Gastrocnemius medialis (tissue), 4 donors: Measurements from ENCODE around the gene PDIA6. TPM values are rescaled to one million over a fixed set of nuclear protein-coding genes. Genes with fewer than 3 reads are reported as not detected.

ENCODE experiments used
- ATAC-seq, 2 donors: fragments of 150-250 bp; one replicate each; pipeline ENCODE4 v1.9.1; 2016
- DNase-seq, 2 donors: peaks; one replicate each; pipeline ENCODE4 v3.0.0-alpha.2; 2019
- H3K27ac ChIP-seq, 4 donors: fragments of 200-600 bp; sonication (generic); 1 replicate in 1 of 4; 2 replicates in 3 of 4; pipeline ENCODE4 v1.5.1; 2016 to 2018; ENCODE audit warnings: mild to moderate bottlenecking in 2 of 4, moderate library complexity in 1 of 4
- H3K27me3 ChIP-seq, 3 donors: fragments of 200-600 bp; sonication (generic) in 2 of 3; 1 replicate in 1 of 3; 2 replicates in 2 of 3; pipeline versions ENCODE4 v1.5.1 to v1.6.0; 2016 to 2019; ENCODE audit warnings: mild to moderate bottlenecking in 1 of 3, moderate library complexity in 1 of 3
- H3K36me3 ChIP-seq, 2 donors: fragments of 200-600 bp; sonication (generic) in 1 of 2; one replicate each; pipeline ENCODE4 v1.5.1; 2017 to 2018
- H3K4me1 ChIP-seq, 2 donors: fragments of 200-600 bp; sonication (generic) in 1 of 2; one replicate each; pipeline ENCODE4 v1.5.1; 2016 to 2017; ENCODE audit warnings: mild to moderate bottlenecking in 2 of 2
- H3K4me3 ChIP-seq, 4 donors: fragments of 200-600 bp; sonication (generic) in 3 of 4; 1 replicate in 1 of 4; 2 replicates in 3 of 4; pipeline ENCODE4 v1.5.1; 2016 to 2019; ENCODE audit warnings: mild to moderate bottlenecking in 2 of 4
- H3K9me3 ChIP-seq, 3 donors: fragments of 200-600 bp; sonication (generic) in 2 of 3; 1 replicate in 1 of 3; 2 replicates in 2 of 3; pipeline ENCODE4 v1.5.1; 2016 to 2019
- CTCF ChIP-seq, 5 experiments: fragments of 450-650 bp in 3 of 5; fragments of 200-600 bp in 2 of 5; sonication (generic) in 2 of 5; IDR thresholded peaks in 4 of 5; conservative IDR thresholded peaks in 1 of 5; 1 replicate in 4 of 5; 2 replicates in 1 of 5; pipeline ENCODE4 v1.5.1; 2016 to 2019; ENCODE audit warnings: antibody characterized with exemption in 5 of 5, mild to moderate bottlenecking in 3 of 5, moderate library complexity in 3 of 5
- POLR2A ChIP-seq, 2 donors: fragments of 450-650 bp; IDR thresholded peaks; one replicate each; pipeline ENCODE4 v1.6.1; 2017; ENCODE audit warnings: antibody characterized with exemption in 2 of 2, mild to moderate bottlenecking in 2 of 2, moderate library complexity in 2 of 2
- in situ Hi-C, 4 donors: fragments of 200-750 bp; cut with MboI; loops; one replicate each; pipeline versions ENCODE4 v1.15.0 to v1.8.0; 2017; ENCODE audit warnings: low sequenced_read_pairs in 4 of 4
- intact Hi-C: fragments of 100-400 bp; cut with DNase I; formaldehyde crosslinking; loops from one replicate; pipeline ENCODE4 v1.15.1; 2023; ENCODE audit warnings: low total_unique reads
- total RNA-seq, 4 donors: library from RNA; depleted of rRNA; stranded (reverse); fragments of >200 nt; gene quantifications; one replicate each; pipeline versions ENCODE4 v1.1.0 to v1.2.3, GENCODE V29; 2016

PDIA6 gene
- total RNA-seq, 4 donors from 2014 or later, result 32.0 to 72.4 (median 54.2) TPM

- intact Hi-C loops, result no loop called here
- Histone ChIP-seq H3K4me1 (no peaks in the 10 kb centered on the region), H3K27me3 (no peaks in the 10 kb centered on the region), H3K27ac (no peak overlapping the region), H3K9me3 (no peaks in the 10 kb centered on the region), H3K4me3 (no peak overlapping the region), H3K36me3 (peaks cover 0 to 16% of the 10 kb centered on the region in 2 donors)
- DNase-seq, result no peak
- no peak for TF ChIP-seq CTCF (IDR thresholded peaks at IDR 0.05 in 4 of 5, conservative IDR thresholded peaks at IDR 0.05 in 1 of 5)
- TF ChIP-seq POLR2A (IDR thresholded peaks at IDR 0.05), result no peak
- ATAC-seq, result no peak
- in situ Hi-C loops, result no loop called here
Observed at GRCh38 chr2:10776231-10776977, 36.2 kb downstream of the PDIA6 start.

GRCh38 chr2:10775831-10776230 lies 36.8 kb downstream of the PDIA6 start:
- Histone ChIP-seq H3K27me3 (no peaks in the 10 kb centered on the region), H3K9me3 (no peaks in the 10 kb centered on the region), H3K4me3 (no peak overlapping the region), H3K36me3 (peaks cover 0 to 10% of the 10 kb centered on the region in 2 donors), H3K4me1 (no peaks in the 10 kb centered on the region), H3K27ac (no peak overlapping the region)
- in situ Hi-C loops (no loop called here), intact Hi-C loops (no loop called here)
- no peak for DNase-seq
- TF ChIP-seq POLR2A (IDR thresholded peaks at IDR 0.05) (no peak), CTCF (IDR thresholded peaks at IDR 0.05 in 4 of 5, conservative IDR thresholded peaks at IDR 0.05 in 1 of 5) (no peak)
- no peak for ATAC-seq

- H3K27me3 ChIP-seq, result no peaks in the 10 kb centered on the region
- intact Hi-C loops (no loop called here), in situ Hi-C loops (no loop called here)
- H3K9me3 ChIP-seq, result no peaks in the 10 kb centered on the region
- H3K36me3 ChIP-seq, result peaks cover 0 to 4% of the 10 kb centered on the region in 2 donors
- DNase-seq (no peak), ATAC-seq (no peak)
- H3K4me1 ChIP-seq, result no peaks in the 10 kb centered on the region
- TF ChIP-seq CTCF (IDR thresholded peaks at IDR 0.05 in 4 of 5, conservative IDR thresholded peaks at IDR 0.05 in 1 of 5), result no peak
- TF ChIP-seq POLR2A (IDR thresholded peaks at IDR 0.05), result no peak
- H3K27ac ChIP-seq, result no peak overlapping the region
- H3K4me3 ChIP-seq, result no peak overlapping the region
Observed at GRCh38 chr2:10775021-10775780, 37.4 kb downstream of the PDIA6 start.

GRCh38 chr2:10774394-10774793 lies 38.2 kb downstream of the PDIA6 start:
- ATAC-seq (no peak), DNase-seq (no peak)
- H3K4me1 ChIP-seq, result no peaks in the 10 kb centered on the region
- intact Hi-C loops (no loop called here), in situ Hi-C loops (no loop called here)
- no peak overlapping the region for H3K4me3 ChIP-seq
- no peaks in the 10 kb centered on the region for H3K27me3 ChIP-seq
- no peaks in the 10 kb centered on the region for H3K9me3 ChIP-seq
- no peak overlapping the region for H3K27ac ChIP-seq
- no peak for TF ChIP-seq POLR2A (IDR thresholded peaks at IDR 0.05)
- TF ChIP-seq CTCF (IDR thresholded peaks at IDR 0.05 in 4 of 5, conservative IDR thresholded peaks at IDR 0.05 in 1 of 5), result no peak
- peaks cover 0 to 4% of the 10 kb centered on the region in 2 donors for H3K36me3 ChIP-seq
